Subcutaneous abdominal adipose tissue (tissue), 5 donors: Measurements from ENCODE around the gene LRRC3.

Source experiments
- H3K27ac ChIP-seq: one replicate; pipeline ENCODE4 v1.7.0; 2013; ENCODE audit warnings: low read depth, mild to moderate bottlenecking, inconsistent platforms, low read length, moderate library complexity
- H3K27me3 ChIP-seq, 5 donors: one replicate each; pipeline ENCODE4 v1.7.0; 2013; ENCODE audit warnings: low read length in 5 of 5, inconsistent platforms in 1 of 5; ENCODE audit not compliant: control insufficient read depth in 5 of 5, insufficient read depth in 4 of 5
- H3K36me3 ChIP-seq, 5 donors: one replicate each; pipeline ENCODE4 v1.7.0; 2013; ENCODE audit warnings: low read length in 5 of 5; ENCODE audit not compliant: control insufficient read depth in 5 of 5, insufficient read depth in 5 of 5
- H3K4me1 ChIP-seq, 5 donors: one replicate each; pipeline ENCODE4 v1.7.0; 2013; ENCODE audit warnings: low read length in 5 of 5, mild to moderate bottlenecking in 3 of 5, moderate library complexity in 1 of 5; ENCODE audit not compliant: control insufficient read depth in 5 of 5, insufficient read depth in 5 of 5
- H3K4me3 ChIP-seq, 5 donors: one replicate each; pipeline ENCODE4 v1.7.0; 2013; ENCODE audit warnings: low read length in 5 of 5, low read depth in 1 of 5
- H3K9ac ChIP-seq, 5 donors: one replicate each; pipeline ENCODE4 v1.7.0; 2013; ENCODE audit warnings: low read length in 5 of 5, mild to moderate bottlenecking in 4 of 5, moderate library complexity in 3 of 5
- H3K9me3 ChIP-seq, 5 donors: one replicate each; pipeline ENCODE4 v1.7.0; 2013; ENCODE audit warnings: low read length in 5 of 5; ENCODE audit not compliant: control insufficient read depth in 5 of 5
- donor health status: healthy.
- donor health status: healthy.
- donor health status: healthy.
- donor health status: healthy.
- donor health status: healthy.

The LRRC3 gene

DNA sequence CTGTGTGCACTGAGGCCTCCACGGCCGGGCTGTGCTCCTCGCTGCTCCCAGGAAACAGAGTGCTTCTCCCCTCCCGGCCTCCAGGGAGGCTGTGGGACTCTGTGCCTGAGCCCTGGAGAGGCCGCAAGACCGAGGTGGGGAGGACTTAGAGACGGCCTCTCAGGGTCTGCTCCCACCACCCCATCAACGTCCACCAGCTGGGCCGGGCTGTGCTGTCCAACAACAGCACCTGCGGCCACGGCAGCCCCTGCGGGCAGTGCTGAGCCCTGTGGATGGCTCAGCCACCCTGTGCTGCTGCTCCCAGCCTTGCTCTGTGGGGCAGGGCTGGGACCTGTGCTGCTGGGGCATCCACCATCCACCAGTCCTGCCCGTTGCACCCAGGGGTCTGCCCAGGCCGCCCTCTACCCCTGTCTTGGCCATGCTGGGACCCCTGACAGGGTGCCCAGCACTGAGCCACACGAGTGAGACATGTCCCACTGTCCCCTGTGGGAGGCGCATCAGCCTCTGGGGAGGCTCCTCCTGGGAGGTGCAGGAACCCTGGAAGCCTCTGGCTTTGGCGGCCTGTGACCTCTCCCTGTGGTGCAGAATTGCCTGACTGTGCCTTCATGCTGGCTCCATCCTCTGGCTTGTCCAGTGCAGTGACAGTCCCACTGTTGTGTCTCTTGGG is 31.2 kb upstream of the LRRC3 start:
- Histone ChIP-seq H3K27me3 (peaks cover 0 to 6% (median 0%) of the 10 kb centered on the region in 5 donors), H3K9me3 (peaks cover 0 to 6% (median 0%) of the 10 kb centered on the region in 5 donors), H3K4me3 (no peak overlapping the region), H3K36me3 (peaks cover 0 to 47% (median 9%) of the 10 kb centered on the region in 5 donors), H3K9ac (no peak overlapping the region), H3K4me1 (peaks cover 2 to 12% (median 5%) of the 10 kb centered on the region in 5 donors), H3K27ac (no peak overlapping the region)

DNA sequence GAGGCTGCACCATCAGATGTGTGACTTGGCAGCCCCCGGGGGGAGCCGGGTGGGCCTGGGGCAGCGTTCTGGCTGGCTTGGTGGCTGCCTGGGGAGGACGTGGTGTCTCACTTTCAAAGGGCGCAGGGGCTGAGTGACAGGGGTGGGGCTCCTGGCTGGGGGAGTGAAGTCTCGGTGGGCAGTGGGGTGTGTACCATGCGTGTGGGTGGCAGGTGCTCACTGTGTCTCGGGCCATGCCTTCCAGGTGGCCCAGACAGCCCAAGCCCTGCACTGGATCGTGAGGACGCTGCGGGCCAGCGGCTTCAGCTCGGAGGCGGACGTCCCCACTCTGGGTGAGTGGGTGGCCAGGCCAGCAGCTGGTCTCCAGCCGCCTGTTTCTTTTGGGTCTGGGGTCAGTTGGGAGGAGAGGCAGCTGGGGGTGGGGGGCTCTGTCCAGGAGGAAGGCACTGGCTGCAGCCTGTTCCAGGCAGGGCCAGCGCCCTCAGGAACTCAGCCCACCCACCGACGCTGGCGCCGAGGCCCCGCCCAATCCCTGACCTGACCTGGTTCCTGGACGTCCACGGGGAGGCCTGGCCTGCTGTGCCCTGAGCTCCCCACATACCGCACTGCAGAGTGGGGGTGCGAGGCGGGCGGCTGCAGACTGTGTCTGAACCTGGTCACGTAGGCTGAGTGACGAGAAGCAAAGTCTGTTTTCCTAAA is 30.6 kb upstream of the LRRC3 start:
- H3K9ac ChIP-seq: no peak overlapping the region
- no peak overlapping the region for H3K27ac ChIP-seq
- peak overlapping the region in 2 of 5 donors; percentile 44 to 48 for H3K4me3 ChIP-seq
- peaks cover 2 to 12% (median 5%) of the 10 kb centered on the region in 5 donors for H3K4me1 ChIP-seq
- peaks cover 0 to 43% (median 3%) of the 10 kb centered on the region in 5 donors for H3K36me3 ChIP-seq
- peaks cover 0 to 6% (median 0%) of the 10 kb centered on the region in 5 donors for H3K27me3 ChIP-seq
- H3K9me3 ChIP-seq: peaks cover 0 to 6% (median 2%) of the 10 kb centered on the region in 5 donors

DNA sequence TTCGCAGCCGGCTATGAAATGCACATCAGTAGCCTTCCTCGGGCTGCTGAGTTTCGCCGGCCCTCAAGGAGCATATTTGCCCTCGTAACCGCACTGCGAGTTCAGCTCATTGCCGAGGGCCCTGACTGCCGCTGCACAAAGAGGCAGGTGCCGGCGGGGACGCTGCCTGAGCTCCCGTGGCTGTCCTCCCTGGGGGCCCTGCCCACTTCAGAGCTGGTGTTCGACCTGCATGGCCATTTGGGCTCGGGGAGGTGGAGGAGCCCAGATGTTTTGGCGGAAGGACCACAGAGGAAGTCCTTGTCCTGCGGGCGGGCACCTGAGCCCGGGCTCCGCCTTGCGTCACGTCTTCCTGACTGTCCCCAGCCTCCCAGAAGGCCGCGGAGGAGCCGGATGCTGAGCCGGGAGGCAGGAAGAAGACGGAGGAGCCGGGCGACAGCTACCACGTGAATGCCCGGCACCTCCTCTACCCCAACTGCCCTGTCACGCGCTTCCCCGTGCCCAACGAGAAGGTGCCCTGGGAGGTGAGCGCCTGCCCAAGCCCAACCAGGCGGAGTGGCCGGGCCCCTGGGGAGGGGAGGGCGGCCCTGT is 29.9 kb upstream of the LRRC3 start:
- Histone ChIP-seq H3K36me3 (peaks cover 0 to 43% (median 2%) of the 10 kb centered on the region in 5 donors), H3K9ac (no peak overlapping the region), H3K9me3 (peaks cover 0 to 8% (median 6%) of the 10 kb centered on the region in 5 donors), H3K4me3 (peak overlapping the region in 3 of 5 donors; percentile 27 to 48 (median 44)), H3K27me3 (peaks cover 0 to 6% (median 0%) of the 10 kb centered on the region in 5 donors), H3K27ac (no peak overlapping the region), H3K4me1 (peaks cover 2 to 12% (median 5%) of the 10 kb centered on the region in 5 donors)

DNA sequence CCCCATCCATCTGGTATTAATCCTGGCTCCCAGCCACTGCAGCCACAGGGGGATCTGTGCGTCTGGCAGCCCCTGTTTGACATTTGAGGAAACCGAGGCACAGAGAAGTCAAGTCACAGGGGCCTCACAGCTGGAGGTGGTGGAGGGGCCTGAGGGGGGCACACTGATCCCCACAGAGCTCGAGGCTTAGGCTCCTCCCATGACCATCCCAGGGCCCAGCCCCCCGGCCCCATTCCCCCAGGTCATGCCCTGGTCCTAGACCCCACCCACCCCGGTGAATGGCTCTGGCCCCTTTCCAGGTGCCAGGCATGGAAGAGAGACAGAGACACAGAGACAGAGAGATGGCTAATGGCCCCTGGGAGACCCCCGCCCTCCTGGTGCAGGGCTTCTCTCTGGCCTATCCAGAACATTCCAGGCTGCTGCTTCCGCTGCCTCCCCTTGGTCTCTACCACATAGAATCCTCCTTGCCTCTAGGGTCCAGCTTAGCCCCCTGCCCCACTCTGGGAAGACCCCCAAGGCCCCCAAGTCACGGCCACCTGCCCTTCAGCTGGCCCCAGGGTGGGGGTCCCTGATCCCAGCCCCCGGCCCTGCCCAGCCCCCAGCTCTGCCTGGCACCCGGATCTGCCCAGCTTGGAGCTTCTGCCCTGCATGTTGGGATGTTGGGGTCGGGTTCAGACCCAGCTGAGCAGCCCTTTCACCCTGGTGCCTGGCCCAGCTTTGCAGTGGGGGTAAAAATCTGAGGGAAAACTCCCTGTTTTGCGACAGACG is 29.2 kb upstream of the LRRC3 start:
- H3K4me1 ChIP-seq: peaks cover 2 to 12% (median 5%) of the 10 kb centered on the region in 5 donors
- peak overlapping the region in 2 of 5 donors; percentile 44 to 48 for H3K4me3 ChIP-seq
- peaks cover 0 to 43% (median 2%) of the 10 kb centered on the region in 5 donors for H3K36me3 ChIP-seq
- H3K27ac ChIP-seq: no peak overlapping the region
- H3K27me3 ChIP-seq: peaks cover 0 to 6% (median 0%) of the 10 kb centered on the region in 5 donors
- H3K9me3 ChIP-seq: peaks cover 0 to 8% (median 6%) of the 10 kb centered on the region in 5 donors
- no peak overlapping the region for H3K9ac ChIP-seq

DNA sequence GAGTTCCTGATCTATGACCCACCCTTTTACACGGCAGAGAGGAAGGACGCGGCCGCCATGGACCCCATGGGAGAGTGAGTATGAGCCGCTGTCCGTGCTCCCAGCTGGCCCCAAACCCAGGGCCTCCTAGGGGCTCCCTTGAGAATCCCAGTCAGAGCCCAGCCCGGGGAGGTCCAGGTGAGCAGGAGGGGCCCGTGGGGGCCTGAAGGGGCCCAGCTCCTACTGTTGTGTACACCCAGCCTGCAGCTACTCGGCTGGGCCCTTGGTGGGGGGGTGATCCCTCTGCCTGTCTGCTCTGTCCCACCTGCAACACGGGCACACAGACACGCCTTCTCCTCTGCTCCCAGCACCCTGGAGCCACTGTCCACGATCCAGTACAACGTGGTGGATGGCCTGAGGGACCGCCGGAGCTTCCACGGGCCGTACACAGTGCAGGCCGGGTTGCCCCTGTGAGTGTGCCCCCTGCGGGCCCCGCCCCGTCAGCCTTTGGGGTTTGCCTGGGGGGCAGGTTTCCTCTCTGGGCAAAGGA is 28.6 kb upstream of the LRRC3 start:
- no peak overlapping the region for H3K4me3 ChIP-seq
- H3K9ac ChIP-seq: no peak overlapping the region
- H3K9me3 ChIP-seq: peaks cover 0 to 11% (median 6%) of the 10 kb centered on the region in 5 donors
- no peak overlapping the region for H3K27ac ChIP-seq
- H3K36me3 ChIP-seq: peaks cover 0 to 41% (median 2%) of the 10 kb centered on the region in 5 donors
- peaks cover 0 to 6% (median 0%) of the 10 kb centered on the region in 5 donors for H3K27me3 ChIP-seq
- peaks cover 2 to 12% (median 5%) of the 10 kb centered on the region in 5 donors for H3K4me1 ChIP-seq

DNA sequence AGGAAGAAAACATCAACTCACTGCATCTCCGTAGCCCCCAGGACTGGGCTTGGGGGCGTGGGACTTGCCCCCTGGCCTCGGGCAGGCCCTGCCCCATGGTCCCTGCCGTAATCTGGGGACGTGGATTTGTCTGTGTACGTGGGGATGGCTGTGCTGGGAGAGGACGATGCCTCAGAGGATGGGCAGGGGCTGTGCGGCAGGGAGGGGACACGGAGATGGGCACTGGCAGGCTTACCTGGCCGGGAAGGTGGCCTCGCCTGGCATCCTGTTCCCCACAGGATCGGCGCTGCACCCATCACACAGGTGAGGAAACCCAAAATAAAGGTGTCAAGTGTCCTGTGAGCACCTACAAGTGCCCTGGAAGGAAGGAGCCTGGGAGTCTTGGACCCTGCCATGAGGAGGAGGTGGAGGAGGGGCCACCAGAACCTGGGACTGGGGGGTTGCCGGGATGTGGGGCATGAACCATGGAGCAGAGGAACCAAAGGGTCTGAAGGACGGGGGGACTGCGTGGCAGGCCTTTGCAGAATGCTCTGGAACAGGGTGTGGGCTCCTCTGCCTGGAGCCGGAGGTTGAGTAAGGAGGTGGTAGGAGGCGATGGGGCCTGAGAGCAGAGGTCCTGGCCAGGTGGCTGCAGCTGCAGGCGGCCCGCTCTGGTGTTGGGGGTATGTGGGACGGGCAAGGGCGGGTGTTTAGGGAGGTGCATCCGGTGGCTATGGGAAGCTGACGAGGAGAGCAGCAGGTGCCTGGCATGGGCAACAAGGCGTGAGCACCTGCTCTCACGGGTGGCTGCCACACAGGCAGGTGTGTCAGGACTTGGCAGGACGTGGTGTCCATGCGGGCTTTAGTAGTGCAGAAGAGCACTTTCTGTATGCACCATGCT is 27.8 kb upstream of the LRRC3 start:
- H3K9me3 ChIP-seq: peaks cover 0 to 11% (median 6%) of the 10 kb centered on the region in 5 donors
- H3K4me1 ChIP-seq: peaks cover 2 to 12% (median 5%) of the 10 kb centered on the region in 5 donors
- peaks cover 0 to 6% (median 0%) of the 10 kb centered on the region in 5 donors for H3K27me3 ChIP-seq
- H3K9ac ChIP-seq: no peak overlapping the region
- H3K4me3 ChIP-seq: no peak overlapping the region
- H3K27ac ChIP-seq: no peak overlapping the region
- H3K36me3 ChIP-seq: peaks cover 0 to 36% (median 2%) of the 10 kb centered on the region in 5 donors

DNA sequence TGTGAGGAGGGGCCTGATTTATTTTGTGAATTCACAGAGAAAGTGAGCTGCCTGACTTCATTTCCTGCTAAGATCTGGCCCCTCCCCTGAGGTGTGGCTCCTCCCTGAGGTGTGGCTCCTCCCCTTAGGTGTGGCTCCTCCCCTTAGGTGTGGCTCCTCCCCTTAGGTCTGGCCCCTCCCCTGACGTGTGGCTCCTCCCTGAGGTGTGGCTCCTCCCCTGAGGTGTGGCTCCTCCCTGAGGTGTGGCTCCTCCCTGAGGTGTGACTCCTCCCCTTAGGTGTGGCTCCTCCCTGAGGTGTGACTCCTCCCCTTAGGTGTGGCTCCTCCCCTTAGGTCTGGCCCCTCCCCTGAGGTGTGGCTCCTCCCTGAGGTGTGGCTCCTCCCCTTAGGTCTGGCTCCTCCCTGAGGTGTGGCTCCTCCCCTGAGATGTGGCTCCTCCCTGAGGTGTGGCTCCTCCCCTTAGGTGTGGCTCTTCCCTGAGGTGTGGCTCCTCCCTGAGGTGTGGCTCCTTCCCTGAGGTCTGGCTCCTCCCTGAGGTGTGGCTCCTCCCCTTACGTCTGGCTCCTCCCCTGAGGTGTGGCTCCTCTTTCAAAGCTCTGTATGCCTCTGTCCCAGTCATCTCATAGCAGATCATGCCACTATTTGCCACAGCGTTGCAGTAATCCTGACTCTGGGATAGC is 26.9 kb upstream of the LRRC3 start:
- Histone ChIP-seq H3K36me3 (peaks cover 0 to 36% (median 2%) of the 10 kb centered on the region in 5 donors), H3K27me3 (peaks cover 0 to 6% (median 0%) of the 10 kb centered on the region in 5 donors), H3K27ac (no peak overlapping the region), H3K4me1 (peaks cover 0 to 12% (median 2%) of the 10 kb centered on the region in 5 donors), H3K9ac (no peak overlapping the region), H3K9me3 (peaks cover 0 to 11% (median 6%) of the 10 kb centered on the region in 5 donors), H3K4me3 (no peak overlapping the region)

- no peak overlapping the region for H3K4me3 ChIP-seq
- H3K9me3 ChIP-seq: peaks cover 0 to 11% (median 6%) of the 10 kb centered on the region in 5 donors
- peaks cover 0 to 27% (median 7%) of the 10 kb centered on the region in 5 donors for H3K36me3 ChIP-seq
- peaks cover 0 to 7% (median 0%) of the 10 kb centered on the region in 5 donors for H3K4me1 ChIP-seq
- H3K9ac ChIP-seq: no peak overlapping the region
- H3K27ac ChIP-seq: no peak overlapping the region
- H3K27me3 ChIP-seq: peaks cover 0 to 6% (median 0%) of the 10 kb centered on the region in 5 donors
Observed at GRCh38 chr21:44429894-44430293, 25.4 kb upstream of the LRRC3 start.
